ENCODE measurements around the gene ANKH. TPM values are rescaled to one million over a fixed set of nuclear protein-coding genes. Genes with fewer than 3 reads are reported as not detected.

The ANKH gene
- total RNA-seq, 1 experiment from 2014 or later: 65.2 TPM

GRCh38 chr5:14718778-14719177 lies 152.8 kb downstream of the ANKH start:
- Histone ChIP-seq H3K36me3 (ENCODE audit: control insufficient read depth in 1 of 2, insufficient read depth in 2 of 2, low read length in 2 of 2) (no peaks in the 10 kb centered on the region; a peak in 1 of 4 replicates), H3K9me3 (ENCODE audit: control insufficient read depth in 1 of 2, insufficient read depth in 1 of 2, low read depth in 1 of 2, low read length in 2 of 2) (no peaks in the 10 kb centered on the region), H3K9me2 (ENCODE audit: insufficient read depth) (no peaks in the 10 kb centered on the region), H3K27ac (ENCODE audit: low read depth, low read length) (no peak overlapping the region), H3K9ac (ENCODE audit: low read length) (no peak overlapping the region), H4K20me1 (ENCODE audit: insufficient read depth) (no peaks in the 10 kb centered on the region), H3K4me2 (ENCODE audit: low read length) (no peak overlapping the region), H3K4me1 (ENCODE audit: control insufficient read depth in 1 of 2, insufficient read depth in 2 of 2, low read length in 2 of 2) (peaks cover 0 to 4% of the 10 kb centered on the region in 2 experiments; a peak in 1 of 4 replicates), H3K27me3 (ENCODE audit: insufficient read depth, low read length) (no peaks in the 10 kb centered on the region), H3K79me2 (ENCODE audit: insufficient read depth, low read length) (no peaks in the 10 kb centered on the region), H3K4me3 (replicated peaks in 1 of 2; ENCODE audit: low read depth in 1 of 2, low read length in 2 of 2) (no peak overlapping the region), H2AFZ (ENCODE audit: low read depth, low read length, poor library complexity, severe bottlenecking) (no peak overlapping the region)
- no peak for DNase-seq (ENCODE audit: low read depth, low spot score)
- no TSS peak for BruUV-seq (replicated peaks)
- RAD21 ChIA-PET (ENCODE audit: low non-redundant PET in 1 of 2, low total read pairs in 2 of 2, uncharacterized antibody in 2 of 2, unreplicated experiment in 2 of 2): interaction anchor here in 1 of 2 experiments (0.7 kb wide), 1 partner anchor 9 kb away, joined by 3 read pairs; no protein-coding TSS in a partner anchor
- POLR2A ChIA-PET: no interaction called here
- no peak for ATAC-seq
- intact Hi-C loops (cut with micrococcal nuclease): no loop called here
- TF ChIP-seq EZH2phosphoT487 (IDR thresholded peaks at IDR 0.05; ENCODE audit: borderline replicate concordance) (no peak), ELF1 (IDR thresholded peaks at IDR 0.05; ENCODE audit: borderline replicate concordance, low read depth) (no peak), REST (IDR thresholded peaks at IDR 0.05; ENCODE audit: low read depth) (no peak), CEBPB (IDR thresholded peaks at IDR 0.05; ENCODE audit: low read depth) (no peak), RAD21 (IDR thresholded peaks at IDR 0.05; ENCODE audit: low read depth) (no peak), SIN3A (IDR thresholded peaks at IDR 0.05; ENCODE audit: low read depth) (no peak), MAX (IDR thresholded peaks at IDR 0.05) (no peak), YY1 (IDR thresholded peaks at IDR 0.05; ENCODE audit: extremely low read depth, insufficient replicate concordance, low read depth, low read length) (no peak), SP1 (IDR thresholded peaks at IDR 0.05; ENCODE audit: low read depth) (no peak), POLR2AphosphoS5 (IDR thresholded peaks at IDR 0.05; ENCODE audit: low read depth, low read length) (no peak), JUND (IDR thresholded peaks at IDR 0.05) (no peak)
- CTCF ChIA-PET: no interaction called here
